ENCODE data around the gene DAAM1. TPM values are rescaled to one million over a fixed set of nuclear protein-coding genes. Genes with fewer than 3 reads are reported as not detected.

The DAAM1 gene
- total and polyA plus RNA-seq, 4 donors: 10.4 to 93.3 (median 60.8) TPM

- intact Hi-C loops (cut with DNase I): loop anchor here in 1 of 2 donors (5.0 kb wide), 1 partner anchor 125 kb away; no protein-coding TSS in a partner anchor
- Histone ChIP-seq H3K4me1 (ENCODE audit: control insufficient read depth in 1 of 2, insufficient read depth in 2 of 2, low read length in 2 of 2) (peaks cover 8 to 26% of the 10 kb centered on the region in 2 donors), H3K4me3 (ENCODE audit: low read length in 2 of 2) (no peak overlapping the region), H3K27me3 (ENCODE audit: control insufficient read depth in 1 of 2, insufficient read depth in 2 of 2, low read length in 1 of 2) (no peaks in the 10 kb centered on the region), H3K9me3 (ENCODE audit: control insufficient read depth, low read length) (no peaks in the 10 kb centered on the region), H3K27ac (ENCODE audit: low read depth in 1 of 2, low read length in 2 of 2) (peak overlapping the region; percentile 22 to 40), H3K36me3 (ENCODE audit: control insufficient read depth in 1 of 2, insufficient read depth in 2 of 2, low read length in 1 of 2) (peaks cover 0 to 3% of the 10 kb centered on the region in 2 donors)
- 86 to 89% methylated on average over 2 of the region's 2 CpGs for WGBS, 2 donors
- no peak for DNase-seq
- no peak for ATAC-seq (ENCODE audit: low FRiP score)
These were observed 128.9 kb downstream of the DAAM1 start for GRCh38 chr14:59317346-59317745.

- ATAC-seq (ENCODE audit: low FRiP score) (no peak), DNase-seq (no peak)
- no peaks in the 10 kb centered on the region for H3K9me3 ChIP-seq (ENCODE audit: control insufficient read depth, low read length)
- WGBS, 2 donors: 68 to 74% methylated on average over 5 of the region's 5 CpGs
- intact Hi-C loops (cut with DNase I): loop anchor here in 1 of 2 donors (5.0 kb wide), 1 partner anchor 126 kb away; no protein-coding TSS in a partner anchor
- peaks cover 0 to 3% of the 10 kb centered on the region in 2 donors for H3K36me3 ChIP-seq (ENCODE audit: control insufficient read depth in 1 of 2, insufficient read depth in 2 of 2, low read length in 1 of 2)
- H3K4me1 ChIP-seq (ENCODE audit: control insufficient read depth in 1 of 2, insufficient read depth in 2 of 2, low read length in 2 of 2): peaks cover 8 to 26% of the 10 kb centered on the region in 2 donors
- no peak overlapping the region for H3K4me3 ChIP-seq (ENCODE audit: low read length in 2 of 2)
- peak overlapping the region; percentile 37 to 79 for H3K27ac ChIP-seq (ENCODE audit: low read depth in 1 of 2, low read length in 2 of 2)
- H3K27me3 ChIP-seq (ENCODE audit: control insufficient read depth in 1 of 2, insufficient read depth in 2 of 2, low read length in 1 of 2): no peaks in the 10 kb centered on the region
These were observed 129.5 kb downstream of the DAAM1 start for GRCh38 chr14:59317798-59318505.

- H3K27me3 ChIP-seq (ENCODE audit: control insufficient read depth in 1 of 2, insufficient read depth in 2 of 2, low read length in 1 of 2): no peaks in the 10 kb centered on the region
- H3K27ac ChIP-seq (ENCODE audit: low read depth in 1 of 2, low read length in 2 of 2): peak overlapping the region in 1 of 2 donors; percentile 60
- H3K36me3 ChIP-seq (ENCODE audit: control insufficient read depth in 1 of 2, insufficient read depth in 2 of 2, low read length in 1 of 2): peaks cover 0 to 3% of the 10 kb centered on the region in 2 donors
- no peak for DNase-seq
- intact Hi-C loops (cut with DNase I): loop anchor here in 1 of 2 donors (5.0 kb wide), 1 partner anchor 127 kb away; no protein-coding TSS in a partner anchor
- no peak for ATAC-seq (ENCODE audit: low FRiP score)
- 14 to 18% methylated on average over 4 of the region's 4 CpGs for WGBS, 2 donors
- H3K4me1 ChIP-seq (ENCODE audit: control insufficient read depth in 1 of 2, insufficient read depth in 2 of 2, low read length in 2 of 2): peaks cover 8 to 21% of the 10 kb centered on the region in 2 donors
- H3K4me3 ChIP-seq (ENCODE audit: low read length in 2 of 2): no peak overlapping the region
- no peaks in the 10 kb centered on the region for H3K9me3 ChIP-seq (ENCODE audit: control insufficient read depth, low read length)
These were observed 130.4 kb downstream of the DAAM1 start for GRCh38 chr14:59318908-59319307.

- Histone ChIP-seq H3K27ac (ENCODE audit: low read depth in 1 of 2, low read length in 2 of 2) (no peak overlapping the region), H3K27me3 (ENCODE audit: control insufficient read depth in 1 of 2, insufficient read depth in 2 of 2, low read length in 1 of 2) (no peaks in the 10 kb centered on the region), H3K36me3 (ENCODE audit: control insufficient read depth in 1 of 2, insufficient read depth in 2 of 2, low read length in 1 of 2) (peaks cover 0 to 3% of the 10 kb centered on the region in 2 donors), H3K4me1 (ENCODE audit: control insufficient read depth in 1 of 2, insufficient read depth in 2 of 2, low read length in 2 of 2) (peaks cover 8 to 16% of the 10 kb centered on the region in 2 donors), H3K9me3 (ENCODE audit: control insufficient read depth, low read length) (no peaks in the 10 kb centered on the region), H3K4me3 (ENCODE audit: low read length in 2 of 2) (no peak overlapping the region)
- no peak for DNase-seq
- no peak for ATAC-seq (ENCODE audit: low FRiP score)
- intact Hi-C loops (cut with DNase I): no loop called here
These were observed 131.9 kb downstream of the DAAM1 start for GRCh38 chr14:59320361-59320760.

DNA sequence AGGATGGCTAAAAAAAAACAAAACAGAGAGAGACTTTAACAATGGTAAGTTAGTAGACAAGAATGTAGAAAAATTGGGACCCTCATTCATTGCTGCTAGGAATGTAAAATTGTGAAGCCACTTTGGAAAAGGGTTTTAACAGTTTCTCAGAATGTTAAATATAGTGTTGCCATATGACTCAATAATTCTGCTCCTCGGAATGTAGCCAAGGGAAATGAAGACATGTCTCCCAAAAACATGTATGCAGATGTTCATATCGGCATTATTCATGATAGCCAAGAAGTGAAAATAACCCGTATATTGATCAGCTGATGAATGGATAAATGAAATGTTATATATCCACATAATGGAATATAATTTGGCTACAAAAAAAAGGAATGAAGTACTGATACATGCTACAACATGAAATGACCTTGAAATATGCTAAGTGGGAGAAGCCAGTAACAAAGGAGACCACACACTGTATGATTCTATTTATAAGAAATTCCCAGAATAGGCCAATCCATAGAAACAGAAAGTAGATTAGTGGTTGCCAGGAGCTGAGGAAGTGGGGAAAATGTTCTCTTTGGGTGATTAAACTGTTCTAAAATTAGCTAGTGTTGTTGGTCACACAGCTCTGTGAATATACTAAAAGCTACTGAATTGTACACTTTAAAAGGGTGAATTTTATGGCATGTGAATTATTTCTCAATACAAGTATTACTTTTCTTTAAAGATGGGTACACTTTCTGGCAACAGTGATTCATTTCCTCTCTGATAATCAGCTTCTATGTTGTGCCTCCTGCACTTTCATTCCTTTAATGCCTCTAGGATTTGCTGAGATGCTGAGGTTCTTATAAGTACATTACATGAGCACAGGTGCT is 132.5 kb downstream of the DAAM1 start:
- H3K27ac ChIP-seq (ENCODE audit: low read depth in 1 of 2, low read length in 2 of 2): peak overlapping the region; percentile 57 to 84
- intact Hi-C loops (cut with DNase I): no loop called here

DNA sequence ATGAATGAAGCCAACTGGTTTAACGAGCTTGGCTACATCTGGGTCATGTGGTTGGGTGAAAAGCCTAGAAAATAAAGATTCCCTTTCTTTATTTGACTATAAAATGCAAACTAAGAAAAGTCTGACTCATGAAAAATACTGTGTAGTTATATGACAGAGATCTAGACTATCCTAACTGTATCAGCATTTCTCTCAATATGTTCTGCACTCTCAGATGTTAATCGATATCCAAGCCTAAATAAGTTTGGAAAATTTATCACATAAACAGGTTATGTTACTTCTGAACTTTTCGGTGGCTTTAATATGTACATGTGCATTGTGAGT is 133.1 kb downstream of the DAAM1 start:
- WGBS, 2 donors: 58 to 59% methylated on average over 3 of the region's 3 CpGs
- Histone ChIP-seq H3K4me3 (ENCODE audit: low read length in 2 of 2) (peak overlapping the region in 1 of 2 donors; percentile 10), H3K27me3 (ENCODE audit: control insufficient read depth in 1 of 2, insufficient read depth in 2 of 2, low read length in 1 of 2) (no peaks in the 10 kb centered on the region), H3K36me3 (ENCODE audit: control insufficient read depth in 1 of 2, insufficient read depth in 2 of 2, low read length in 1 of 2) (peaks cover 2 to 6% of the 10 kb centered on the region in 2 donors), H3K4me1 (ENCODE audit: control insufficient read depth in 1 of 2, insufficient read depth in 2 of 2, low read length in 2 of 2) (peaks cover 8 to 16% of the 10 kb centered on the region in 2 donors), H3K27ac (ENCODE audit: low read depth in 1 of 2, low read length in 2 of 2) (peak overlapping the region; percentile 57 to 84), H3K9me3 (ENCODE audit: control insufficient read depth, low read length) (no peaks in the 10 kb centered on the region)
- intact Hi-C loops (cut with DNase I): no loop called here
- ATAC-seq (ENCODE audit: low FRiP score) (no peak), DNase-seq (no peak)

More for the DNA sequence above, 132.5 kb downstream of the DAAM1 start:
- ATAC-seq (ENCODE audit: low FRiP score) (peak; percentile 76), DNase-seq (no peak)
- Histone ChIP-seq H3K27me3 (ENCODE audit: control insufficient read depth in 1 of 2, insufficient read depth in 2 of 2, low read length in 1 of 2) (no peaks in the 10 kb centered on the region), H3K4me1 (ENCODE audit: control insufficient read depth in 1 of 2, insufficient read depth in 2 of 2, low read length in 2 of 2) (peaks cover 8 to 16% of the 10 kb centered on the region in 2 donors), H3K9me3 (ENCODE audit: control insufficient read depth, low read length) (no peaks in the 10 kb centered on the region), H3K36me3 (ENCODE audit: control insufficient read depth in 1 of 2, insufficient read depth in 2 of 2, low read length in 1 of 2) (peaks cover 2 to 6% of the 10 kb centered on the region in 2 donors), H3K4me3 (ENCODE audit: low read length in 2 of 2) (peak overlapping the region in 1 of 2 donors; percentile 10)
- 4 to 6% methylated on average over 3 of the region's 3 CpGs for WGBS, 2 donors

- intact Hi-C loops (cut with DNase I): no loop called here
- Histone ChIP-seq H3K27me3 (ENCODE audit: control insufficient read depth in 1 of 2, insufficient read depth in 2 of 2, low read length in 1 of 2) (no peaks in the 10 kb centered on the region), H3K36me3 (ENCODE audit: control insufficient read depth in 1 of 2, insufficient read depth in 2 of 2, low read length in 1 of 2) (peaks cover 2 to 3% of the 10 kb centered on the region in 2 donors), H3K4me3 (ENCODE audit: low read length in 2 of 2) (no peak overlapping the region), H3K27ac (ENCODE audit: low read depth in 1 of 2, low read length in 2 of 2) (no peak overlapping the region), H3K9me3 (ENCODE audit: control insufficient read depth, low read length) (no peaks in the 10 kb centered on the region), H3K4me1 (ENCODE audit: control insufficient read depth in 1 of 2, insufficient read depth in 2 of 2, low read length in 2 of 2) (peaks cover 0 to 8% of the 10 kb centered on the region in 2 donors)
- no peak for ATAC-seq (ENCODE audit: low FRiP score)
- DNase-seq: no peak
- 29 to 42% methylated on average over 2 of the region's 2 CpGs for WGBS, 2 donors
These were observed 137.4 kb downstream of the DAAM1 start for GRCh38 chr14:59325906-59326305.

DNA sequence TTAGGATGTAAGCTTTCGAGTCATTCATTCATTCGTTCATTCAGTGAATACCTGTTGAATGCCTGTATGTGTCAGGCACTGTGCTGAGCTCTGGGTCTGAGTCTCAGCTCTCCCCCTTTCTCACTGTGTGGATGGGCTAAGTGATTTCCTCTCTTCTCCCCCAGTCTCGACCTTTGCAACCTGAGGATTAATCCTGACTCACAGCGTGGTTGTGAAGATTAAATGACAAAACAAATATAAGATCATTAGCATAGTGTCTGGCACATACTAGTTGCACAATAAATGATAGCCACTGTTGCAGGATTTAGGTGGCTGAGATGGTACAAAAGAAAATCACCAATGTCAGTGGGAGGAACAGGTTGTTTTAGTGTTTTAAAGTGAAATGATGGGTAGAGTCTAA is 140.0 kb downstream of the DAAM1 start:
- WGBS, 2 donors: 87 to 92% methylated on average over 4 of the region's 4 CpGs
- Histone ChIP-seq H3K27me3 (ENCODE audit: control insufficient read depth in 1 of 2, insufficient read depth in 2 of 2, low read length in 1 of 2) (no peaks in the 10 kb centered on the region), H3K4me3 (ENCODE audit: low read length in 2 of 2) (no peak overlapping the region), H3K27ac (ENCODE audit: low read depth in 1 of 2, low read length in 2 of 2) (no peak overlapping the region), H3K4me1 (ENCODE audit: control insufficient read depth in 1 of 2, insufficient read depth in 2 of 2, low read length in 2 of 2) (peaks cover 3 to 5% of the 10 kb centered on the region in 2 donors), H3K9me3 (ENCODE audit: control insufficient read depth, low read length) (no peaks in the 10 kb centered on the region), H3K36me3 (ENCODE audit: control insufficient read depth in 1 of 2, insufficient read depth in 2 of 2, low read length in 1 of 2) (peaks cover 2 to 5% of the 10 kb centered on the region in 2 donors)
- ATAC-seq (ENCODE audit: low FRiP score) (no peak), DNase-seq (no peak)
- intact Hi-C loops (cut with DNase I): no loop called here
